SK-N-MC (cell line): ENCODE measurements around the gene KIAA1671.

Experiments
- EZH2 ChIP-seq: fragments of 200-600 bp; sonication (generic); IDR thresholded peaks from one replicate; pipeline ENCODE4 v1.6.1; 2017; ENCODE audit warnings: antibody characterized with exemption
- POLR2AphosphoS5 ChIP-seq: IDR thresholded peaks from 2 replicates; pipeline ENCODE4 v1.6.1; 2012; ENCODE audit warnings: mild to moderate bottlenecking, low read depth, low read length, borderline replicate concordance

GRCh38 chr22:24953384-24954113 lies 1.0 kb downstream of the KIAA1671 start:
- TF ChIP-seq EZH2 (no peak), POLR2AphosphoS5 (no peak)
